Stimulated activated CD4-positive, alpha-beta T cell treated with anti-CD3 and anti-CD28 coated beads, Interleukin-4, amount 100 ng/mL, for 48 hours (primary cell): ENCODE measurements around the gene MAPK7.

ENCODE experiments used
- DNase-seq, 2 donors: peaks; one replicate each; pipeline ENCODE4 v3.0.0-alpha.2; 2020; ENCODE audit warnings: low read depth in 2 of 2

Gene MAPK7

DNA sequence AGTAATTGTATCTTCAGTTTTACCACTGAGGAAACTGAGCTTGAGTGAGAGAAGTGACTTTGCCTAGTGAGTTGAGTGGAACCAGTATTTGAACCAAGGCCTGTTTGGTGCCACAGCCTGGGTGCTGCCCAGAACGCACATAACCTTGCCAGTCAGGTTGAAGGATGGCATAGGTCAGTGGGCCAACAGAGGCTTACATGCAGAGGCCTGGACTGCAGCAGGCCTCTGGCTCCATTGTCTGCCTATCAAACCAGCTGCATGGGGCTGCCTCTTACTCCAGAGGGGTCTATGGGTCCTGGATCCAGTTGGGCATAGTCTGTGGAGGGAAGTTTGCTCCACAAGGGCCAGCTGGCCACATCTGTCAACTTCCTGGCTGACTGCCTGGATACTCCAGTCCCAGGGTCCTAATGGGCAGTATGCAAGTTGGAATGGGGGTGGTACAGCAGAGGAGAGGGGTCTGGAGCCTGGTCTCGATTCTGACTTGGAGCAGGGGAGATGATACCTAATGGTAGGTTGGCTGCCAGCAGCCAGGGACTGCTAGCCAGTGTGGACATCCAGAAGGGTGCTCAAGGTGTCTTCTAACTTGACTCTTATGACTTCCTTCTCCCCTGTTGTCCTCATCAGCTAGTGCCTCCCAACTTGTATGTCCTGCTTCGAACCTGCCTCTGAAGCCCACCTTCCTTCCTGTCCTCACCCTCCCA lies 21.6 kb downstream of the MAPK7 start:
- no peak for DNase-seq

DNA sequence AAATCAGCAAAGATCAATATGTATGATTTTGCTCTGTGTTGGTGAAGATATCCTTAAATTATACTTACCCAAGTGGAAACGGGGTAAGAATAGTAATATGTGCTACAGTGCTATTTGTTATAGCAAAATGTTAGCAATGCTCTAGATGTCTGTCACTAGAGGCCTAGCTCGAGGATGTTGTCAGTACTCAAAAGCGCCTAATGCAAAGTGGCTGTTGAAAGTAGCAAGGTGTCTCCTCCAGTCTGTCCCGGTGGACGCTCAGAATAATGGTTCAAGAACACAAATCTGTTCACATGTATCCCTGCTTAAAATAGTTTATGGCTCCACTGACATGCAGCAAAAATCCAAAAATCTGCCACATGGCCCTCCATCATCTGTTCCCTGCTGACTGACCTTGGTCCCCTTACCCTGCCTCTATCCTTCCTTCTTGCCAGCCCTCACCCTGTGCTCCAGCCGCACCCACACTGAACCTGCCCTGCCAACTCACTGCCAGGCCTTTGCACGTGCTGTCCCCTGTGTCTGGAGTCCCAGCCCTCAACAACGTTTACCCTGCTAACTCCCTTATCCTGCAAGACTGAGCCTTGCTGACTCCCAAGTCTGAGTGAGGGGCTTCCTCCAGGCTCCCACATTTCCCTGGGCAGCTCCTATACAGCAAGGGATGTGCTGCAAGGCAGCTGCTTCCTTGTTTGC lies 23.2 kb downstream of the MAPK7 start:
- DNase-seq: no peak

DNA sequence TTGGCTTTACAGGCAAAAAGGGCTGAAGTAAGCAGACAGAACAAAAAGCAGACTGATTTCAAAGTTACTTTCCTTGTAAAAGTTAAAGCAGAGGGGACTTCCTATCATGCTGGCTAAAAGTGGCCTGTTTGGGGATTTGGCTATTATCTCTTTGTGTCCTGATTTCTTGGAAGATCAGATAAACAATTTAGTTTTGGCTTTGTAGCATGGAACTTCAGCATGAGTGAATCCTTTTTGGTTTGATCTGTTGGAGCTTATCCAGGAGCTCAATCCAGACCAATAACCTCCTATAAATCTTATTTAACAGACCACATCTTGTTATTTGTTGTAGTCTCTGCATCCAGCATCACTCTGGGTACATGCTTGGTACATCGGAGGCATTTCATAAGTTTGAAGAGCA lies 23.9 kb downstream of the MAPK7 start:
- no peak for DNase-seq

DNA sequence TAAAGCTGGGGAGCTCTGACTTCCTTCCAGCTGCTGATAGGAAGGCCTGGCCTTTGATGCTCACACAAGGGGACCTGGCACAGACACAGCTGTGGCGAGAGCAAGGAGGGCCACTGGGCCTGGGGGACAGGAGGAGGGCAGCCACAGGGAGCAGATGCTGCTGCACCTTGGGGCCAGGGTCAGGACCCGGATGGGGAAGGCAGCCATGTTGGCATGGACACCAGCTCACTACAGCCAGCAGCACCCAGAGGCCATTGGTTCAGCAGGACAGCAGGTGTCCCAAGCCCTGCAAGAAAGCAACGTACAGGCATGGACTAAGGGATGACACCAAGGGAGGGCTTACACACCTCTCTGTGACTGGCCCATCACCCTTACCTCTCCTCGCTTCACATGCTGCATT lies 24.7 kb downstream of the MAPK7 start:
- DNase-seq: no peak

DNA sequence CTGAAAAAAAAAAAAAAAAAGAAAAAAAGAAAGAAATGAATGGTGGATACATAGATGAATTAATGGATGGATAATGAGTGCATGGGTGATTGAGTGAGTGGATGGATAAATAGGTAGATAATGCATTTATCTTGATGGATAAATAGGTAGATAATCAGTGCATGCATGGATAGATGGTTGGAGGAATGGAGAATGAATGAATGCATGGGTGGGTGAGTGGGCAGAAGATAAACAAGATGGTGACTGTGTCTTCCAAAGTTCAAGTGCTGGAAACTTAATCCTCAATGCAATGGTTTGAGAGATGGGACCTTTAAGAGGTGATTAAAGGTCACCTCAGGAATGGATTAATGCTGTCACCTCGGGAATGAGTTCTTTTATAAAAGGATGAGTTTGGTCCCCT lies 26.0 kb downstream of the MAPK7 start:
- no peak for DNase-seq

DNA sequence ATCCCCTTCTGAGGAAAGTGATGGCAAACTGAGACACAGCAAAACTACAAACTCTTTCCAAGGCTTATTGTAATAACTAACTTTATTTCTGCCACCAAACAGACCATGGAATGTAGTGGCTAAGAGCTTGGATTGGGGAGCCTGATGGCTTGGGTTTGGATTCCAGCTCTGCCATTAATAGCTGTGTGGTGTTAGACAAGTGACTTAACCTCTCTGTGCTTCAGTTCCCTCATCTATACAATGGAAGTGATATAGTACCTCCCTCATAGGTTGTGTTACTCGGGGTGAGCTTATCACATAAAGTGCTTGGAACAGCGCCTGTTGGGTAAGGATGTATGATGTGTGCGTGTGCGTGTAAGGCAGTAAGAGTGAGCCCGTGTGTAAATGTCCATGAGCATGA lies 26.8 kb downstream of the MAPK7 start:
- no peak for DNase-seq

DNA sequence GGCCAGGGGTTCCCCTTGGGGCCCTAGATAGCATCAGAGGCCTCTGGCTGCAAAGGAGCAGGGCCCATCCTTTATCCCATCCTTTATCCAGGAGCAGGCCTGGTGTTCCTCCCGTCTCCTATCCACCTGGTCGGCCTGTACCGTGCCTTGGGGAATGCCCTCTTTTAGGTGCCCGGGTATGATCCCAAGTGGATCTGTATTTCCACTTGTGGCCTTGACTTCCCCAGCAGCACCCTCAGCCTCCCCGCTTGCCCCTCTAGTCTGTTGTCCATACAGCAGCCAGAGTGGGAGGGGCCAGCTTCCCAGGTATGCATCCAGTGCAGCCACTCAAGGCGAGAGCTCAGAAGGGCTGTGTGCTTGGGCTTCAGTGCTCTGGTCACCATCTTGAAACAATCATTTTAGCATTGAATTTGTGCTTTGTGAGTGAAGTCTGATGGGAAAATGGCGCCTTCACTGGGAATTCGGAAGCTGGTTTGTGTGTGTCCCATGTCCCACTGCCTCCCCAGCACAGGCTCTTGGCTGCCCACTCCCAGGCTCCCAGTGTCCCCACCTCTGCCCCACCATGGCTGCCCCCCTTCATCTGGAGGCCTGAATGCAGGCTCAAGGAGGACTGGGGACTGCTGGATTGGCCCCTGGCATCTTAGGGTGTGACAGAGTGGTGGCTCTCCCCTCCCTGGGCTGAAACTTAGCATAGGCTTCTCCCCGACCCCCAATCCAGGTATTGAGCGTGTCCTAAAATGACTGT lies 29.5 kb downstream of the MAPK7 start:
- no peak for DNase-seq

DNA sequence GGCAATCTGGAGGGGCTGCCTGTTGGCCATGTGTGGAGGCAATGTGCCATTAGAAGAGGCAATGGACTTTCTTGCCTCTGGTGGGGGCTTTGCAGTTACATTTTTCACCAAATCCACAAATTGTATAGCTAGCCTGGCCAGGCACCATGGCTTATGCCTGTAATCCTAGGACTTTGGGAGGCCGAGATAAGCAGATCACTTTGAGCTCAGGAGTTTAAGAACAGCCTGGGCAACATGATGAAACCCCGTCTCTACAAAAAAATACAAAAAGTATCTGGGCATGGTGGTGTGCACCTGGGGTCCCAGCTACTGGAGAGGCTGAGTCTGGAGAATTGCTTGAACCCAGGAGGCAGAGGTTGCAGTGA lies 30.0 kb downstream of the MAPK7 start:
- DNase-seq: no peak

DNA sequence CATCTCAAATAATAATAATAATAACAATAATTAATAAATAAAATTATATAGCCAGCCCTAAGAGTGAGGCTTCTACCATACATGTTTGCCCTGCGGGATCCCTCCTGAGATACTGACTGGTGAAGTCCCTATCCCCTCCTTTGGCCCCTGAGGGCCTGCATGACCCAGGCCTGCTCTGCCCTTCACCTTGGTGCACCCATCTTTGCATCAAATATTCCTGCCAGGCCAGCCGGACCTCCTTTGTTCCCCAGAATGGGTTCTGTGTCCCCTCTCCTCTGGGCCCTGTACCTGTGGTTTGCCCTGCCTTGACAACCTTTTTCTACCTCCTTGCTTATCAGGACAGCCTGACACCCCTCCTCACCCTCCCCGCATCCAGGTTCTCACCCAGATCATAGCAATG lies 30.8 kb downstream of the MAPK7 start:
- no peak for DNase-seq

DNA sequence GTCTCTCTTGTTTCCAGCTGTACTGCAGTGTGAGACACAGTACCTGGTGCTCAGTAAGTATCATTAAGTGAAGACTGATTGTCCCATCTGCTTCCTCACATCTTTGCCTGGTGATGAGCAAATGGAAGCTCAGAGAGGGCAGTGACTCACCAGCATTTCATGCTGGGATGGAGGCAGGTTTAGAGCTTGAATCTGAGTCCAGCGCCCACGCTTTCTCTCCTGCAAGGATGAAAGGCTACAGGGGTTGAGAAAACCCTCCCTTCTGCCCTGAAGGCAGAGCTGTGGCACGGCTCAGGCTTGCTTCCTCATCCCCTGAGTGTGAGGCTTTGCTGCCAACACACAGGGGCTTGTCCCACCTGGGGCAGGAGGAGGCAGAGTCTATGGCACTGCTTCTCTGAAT lies 31.2 kb downstream of the MAPK7 start:
- DNase-seq: peak in 1 of 2 donors; percentile 9

DNA sequence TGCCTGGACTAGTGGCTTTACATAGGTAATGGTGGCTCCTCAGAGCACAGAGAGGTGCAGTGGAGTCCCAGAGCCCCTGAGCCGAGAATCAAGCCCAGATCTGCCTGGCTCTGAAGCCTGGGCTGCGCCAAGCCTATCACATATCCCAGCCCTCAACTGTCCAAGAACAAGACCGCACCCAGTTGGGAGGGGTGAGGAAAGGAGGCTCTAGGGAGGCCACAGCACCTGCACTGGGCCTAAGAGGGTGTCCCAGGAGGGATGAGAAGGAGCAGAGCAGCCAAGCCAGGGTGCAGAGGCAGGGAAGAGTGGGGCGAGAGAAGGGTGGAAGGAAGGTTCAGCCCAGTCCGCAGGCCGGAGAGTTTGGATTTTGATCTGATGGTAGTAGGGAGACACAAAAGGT lies 31.8 kb downstream of the MAPK7 start:
- DNase-seq: no peak

DNA sequence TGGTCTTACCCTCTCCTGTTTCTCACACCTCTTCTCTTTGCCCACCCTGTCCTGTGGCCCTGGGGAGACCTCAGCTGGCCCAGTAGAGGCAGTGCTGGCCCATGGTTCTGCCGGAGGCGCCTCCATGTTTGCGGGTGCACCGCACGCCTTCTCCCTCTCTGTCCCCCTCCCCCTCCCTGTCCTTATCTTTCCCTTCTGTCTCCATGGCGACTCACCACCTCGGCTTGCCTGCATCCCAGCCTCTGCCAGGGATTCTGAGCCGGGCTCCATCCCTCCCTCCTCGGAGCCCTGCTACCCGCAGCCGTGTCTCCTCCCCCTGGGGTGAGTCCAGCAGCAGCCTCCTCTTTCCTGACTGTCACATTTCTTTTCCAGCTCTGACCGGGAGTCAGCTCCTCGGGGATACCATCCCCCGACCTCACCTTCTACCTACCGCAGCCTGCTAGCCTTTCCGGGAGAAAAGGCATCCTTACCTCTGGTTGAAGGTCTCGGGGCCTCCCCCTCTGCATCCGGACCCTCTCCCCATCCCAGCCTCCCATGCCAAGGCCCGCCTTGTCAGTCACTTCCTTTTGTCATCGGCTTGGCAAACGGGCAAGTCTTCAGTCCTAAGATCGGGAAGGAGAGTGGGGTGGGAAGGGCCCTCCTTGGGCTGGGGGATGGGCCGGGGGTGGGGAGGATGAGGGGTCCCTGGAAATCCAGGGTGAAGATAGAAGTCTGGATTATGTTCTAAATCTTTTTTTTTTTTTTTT lies 32.8 kb downstream of the MAPK7 start, which contains the start of gene RNF112:
RNF112 (plus strand) TSS at position 358 of the 746 bp plus-strand sequence; CDS start at position 535, 177 bp downstream.
- no peak for DNase-seq

DNA sequence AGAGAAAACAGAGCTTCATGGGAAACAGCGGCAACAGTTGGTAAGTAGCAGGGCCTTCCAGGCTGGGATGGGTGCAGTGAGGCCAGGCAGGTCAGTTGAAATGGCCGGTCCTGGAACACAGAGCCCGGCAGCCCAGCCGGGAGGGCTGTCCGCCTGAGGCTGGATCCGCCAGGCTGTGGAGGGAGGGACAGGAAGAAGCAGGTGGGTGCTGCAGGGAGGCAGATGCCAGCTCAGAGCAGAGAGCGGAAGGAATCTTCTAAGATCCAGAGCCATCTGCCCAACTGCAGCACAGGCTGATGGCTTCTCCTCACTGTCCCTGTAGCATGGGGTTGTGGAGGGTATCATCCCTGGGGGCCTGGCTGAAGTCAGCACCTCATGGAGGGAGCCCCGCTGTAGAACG lies 33.3 kb downstream of the MAPK7 start:
- DNase-seq: no peak

DNA sequence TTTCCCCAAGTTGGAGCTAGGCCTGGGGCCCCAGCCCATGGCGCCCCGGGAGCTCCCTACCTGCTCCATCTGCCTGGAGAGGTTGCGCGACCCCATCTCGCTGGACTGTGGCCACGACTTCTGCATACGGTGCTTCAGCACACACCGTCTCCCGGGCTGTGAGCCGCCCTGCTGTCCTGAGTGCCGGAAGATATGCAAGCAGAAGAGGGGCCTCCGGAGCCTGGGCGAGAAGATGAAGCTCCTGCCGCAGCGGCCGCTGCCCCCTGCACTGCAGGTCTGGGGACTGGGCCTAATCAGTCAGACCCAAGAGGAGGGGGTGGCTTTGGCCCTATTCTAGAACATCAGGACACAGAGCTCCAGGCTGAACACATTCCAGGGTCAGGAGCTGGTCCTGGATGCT lies 34.2 kb downstream of the MAPK7 start:
- DNase-seq: no peak

DNA sequence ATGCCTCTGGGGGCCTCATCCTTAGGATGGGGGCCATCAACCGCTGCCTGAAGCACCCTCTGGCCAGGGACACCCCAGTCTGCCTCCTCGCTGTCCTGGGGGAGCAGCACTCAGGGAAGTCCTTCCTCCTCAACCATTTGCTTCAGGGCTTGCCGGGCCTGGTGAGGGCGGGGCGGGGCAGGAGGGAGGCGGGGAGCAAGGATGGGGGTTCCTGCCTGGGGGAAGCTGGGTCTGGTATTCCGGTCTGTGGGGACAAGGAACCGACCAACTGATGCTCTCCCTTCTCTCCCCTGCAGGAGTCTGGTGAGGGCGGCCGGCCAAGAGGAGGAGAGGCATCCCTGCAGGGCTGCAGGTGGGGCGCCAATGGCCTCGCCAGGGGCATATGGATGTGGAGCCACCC lies 34.7 kb downstream of the MAPK7 start:
- DNase-seq: no peak

DNA sequence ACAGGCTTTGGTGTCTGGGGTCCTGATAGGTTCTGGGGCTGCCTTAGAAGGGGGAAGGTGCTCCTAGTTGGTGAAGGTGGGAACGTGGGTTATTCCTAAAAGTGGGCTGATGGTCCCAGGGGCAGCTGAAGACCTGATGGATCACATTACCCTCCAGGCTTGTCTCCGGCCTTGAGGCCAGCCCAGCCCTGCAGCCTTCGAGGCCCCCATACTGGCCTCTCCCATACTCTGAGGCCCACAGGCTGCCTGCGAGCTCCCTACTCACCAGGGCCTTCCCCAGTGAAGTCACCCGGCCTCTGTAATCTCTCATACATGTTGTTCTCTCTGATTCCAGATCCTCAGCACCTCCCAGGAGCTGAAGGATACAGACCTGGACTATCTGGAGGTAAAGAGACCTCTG lies 35.5 kb downstream of the MAPK7 start:
- DNase-seq: no peak

DNA sequence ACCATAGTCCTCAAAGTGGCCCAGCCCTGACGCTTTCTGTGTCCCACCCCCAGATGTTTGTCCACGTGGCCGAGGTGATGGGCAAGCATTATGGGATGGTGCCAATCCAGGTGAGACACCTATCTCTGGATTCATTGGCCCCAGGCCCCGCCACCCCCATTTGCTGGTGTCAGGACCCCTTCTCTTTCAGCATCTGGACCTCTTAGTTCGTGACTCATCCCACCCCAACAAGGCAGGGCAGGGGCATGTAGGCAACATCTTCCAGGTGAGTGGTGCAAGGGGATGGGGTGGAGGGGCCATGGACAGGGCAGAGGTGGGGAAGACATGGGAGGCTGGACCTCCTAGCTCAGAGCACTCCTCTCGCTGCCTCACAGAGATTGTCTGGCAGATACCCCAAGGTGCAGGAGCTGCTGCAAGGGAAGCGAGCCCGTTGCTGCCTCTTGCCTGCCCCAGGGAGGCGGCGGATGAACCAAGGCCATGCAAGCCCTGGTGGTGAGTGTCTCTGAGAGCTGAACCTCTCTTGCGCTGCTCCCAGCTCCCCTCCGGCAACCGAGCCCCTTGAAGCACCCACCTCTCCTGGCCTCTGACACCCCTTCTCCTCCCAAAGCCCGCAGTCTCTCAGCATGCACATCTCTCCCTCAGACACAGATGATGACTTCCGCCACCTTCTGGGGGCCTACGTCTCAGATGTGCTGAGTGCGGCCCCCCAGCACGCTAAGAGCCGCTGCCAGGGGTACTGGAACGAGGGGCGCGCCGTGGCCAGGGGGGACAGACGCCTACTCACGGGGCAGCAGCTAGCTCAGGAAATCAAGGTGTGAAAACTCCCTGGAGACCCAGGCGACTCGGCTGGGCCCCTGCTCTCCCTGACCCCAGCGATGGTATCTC lies 36.3 kb downstream of the MAPK7 start:
- no peak for DNase-seq

DNA sequence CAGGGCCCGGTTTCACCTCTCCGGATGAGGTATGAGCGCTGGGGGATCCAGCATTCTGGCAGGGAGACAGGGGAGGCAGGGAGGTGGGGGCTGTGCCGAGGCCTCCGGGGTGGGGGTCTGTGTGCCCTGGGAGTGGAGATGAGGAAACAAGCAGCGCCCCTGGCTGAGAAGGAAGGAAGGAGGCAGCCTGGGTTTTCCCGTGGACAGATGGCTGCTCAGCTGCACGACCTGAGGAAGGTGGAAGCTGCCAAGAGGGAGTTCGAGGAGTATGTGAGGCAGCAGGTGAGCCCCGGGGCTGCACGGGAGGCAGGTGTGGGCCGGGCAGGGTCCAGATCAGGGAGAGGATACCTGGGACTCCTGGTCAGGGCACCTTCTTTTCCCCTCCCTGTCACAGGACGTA lies 37.0 kb downstream of the MAPK7 start:
- DNase-seq: no peak

DNA sequence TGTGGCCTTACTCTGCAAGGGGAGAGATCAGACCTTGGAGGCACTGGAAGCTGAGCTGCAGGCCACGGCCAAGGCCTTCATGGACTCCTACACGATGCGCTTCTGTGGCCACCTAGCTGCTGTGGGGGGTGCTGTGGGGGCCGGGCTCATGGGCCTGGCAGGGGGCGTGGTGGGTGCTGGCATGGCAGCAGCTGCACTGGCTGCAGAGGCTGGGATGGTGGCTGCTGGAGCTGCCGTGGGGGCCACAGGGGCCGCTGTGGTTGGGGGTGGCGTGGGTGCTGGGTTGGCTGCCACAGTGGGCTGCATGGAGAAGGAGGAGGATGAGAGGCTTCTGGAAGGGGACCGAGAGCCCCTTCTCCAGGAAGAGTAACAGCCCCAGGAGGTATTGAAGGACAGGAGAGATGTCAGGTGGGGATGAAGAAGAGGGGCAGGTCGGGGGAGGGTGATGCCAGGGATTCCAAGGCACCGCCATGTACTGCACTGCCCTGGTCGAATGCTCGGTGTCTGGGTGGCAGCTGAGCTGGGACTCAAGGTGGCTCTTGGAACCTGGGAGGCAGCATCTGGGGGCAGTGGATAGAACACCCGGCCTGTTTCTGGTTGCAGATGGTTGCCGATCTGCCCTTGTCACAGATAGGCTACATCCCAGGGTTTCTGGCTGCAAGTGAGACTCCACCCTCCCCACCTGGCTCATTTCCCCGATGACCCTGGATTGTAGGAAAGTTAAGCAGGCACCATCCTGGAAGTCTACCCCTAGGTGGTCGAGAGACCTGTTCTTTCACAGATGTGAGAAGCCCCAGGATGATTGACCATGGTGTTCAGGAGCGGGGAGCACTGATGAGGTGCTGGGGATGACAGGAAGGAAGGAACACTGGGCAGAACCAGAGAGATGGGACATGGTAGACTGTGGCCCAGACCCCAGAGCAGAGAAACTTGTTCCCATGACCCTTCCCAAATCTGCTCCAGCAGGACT lies 37.8 kb downstream of the MAPK7 start:
- DNase-seq: no peak

DNA sequence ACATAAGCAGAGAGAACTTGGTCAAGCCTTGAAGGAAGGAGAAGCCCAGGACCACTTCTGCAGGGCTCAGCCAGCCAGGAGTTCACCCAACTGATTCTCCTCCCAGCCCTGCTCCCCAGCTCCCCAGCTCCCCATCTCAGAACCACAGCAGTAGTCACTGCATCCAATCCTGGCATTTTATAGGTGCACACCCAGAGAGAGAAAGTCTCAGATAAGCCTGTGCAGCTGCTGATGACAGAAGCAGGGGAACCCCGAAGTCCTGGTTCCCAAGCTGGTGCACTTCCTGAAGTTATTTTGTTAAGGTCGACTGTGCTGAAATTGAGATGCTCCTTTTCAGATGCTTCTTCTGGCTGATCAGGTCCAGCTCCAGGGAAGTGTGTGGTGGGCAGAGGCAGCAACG lies 39.3 kb downstream of the MAPK7 start:
- DNase-seq: no peak
